HFFc6 (cell line): ENCODE results near the gene INSYN1. TPM values are rescaled to one million over a fixed set of nuclear protein-coding genes. Genes with fewer than 3 reads are reported as not detected.
A peak's percentile ranks its signal among the peaks of the same experiment; 100 is the strongest.

Experiments
- DNase-seq: peaks from one replicate; pipeline ENCODE4 v3.0.0-alpha.2; 2018
- H3K27ac Mint-ChIP-seq: 2 replicates; pipeline ENCODE4 v1.8.0; 2020; ENCODE audit warnings: mild to moderate bottlenecking, mixed read lengths
- H3K27me3 Mint-ChIP-seq: 2 replicates; pipeline ENCODE4 v1.8.0; 2021; ENCODE audit warnings: mild to moderate bottlenecking, moderate library complexity, mixed read lengths; ENCODE audit not compliant: insufficient read depth
- H3K36me3 Mint-ChIP-seq: 2 replicates; pipeline ENCODE4 v1.8.0; 2021; ENCODE audit warnings: low read depth, mixed read lengths
- H3K4me1 Mint-ChIP-seq: 2 replicates; pipeline ENCODE4 v1.8.0; 2020; ENCODE audit warnings: low read depth, mixed read lengths
- H3K4me3 Mint-ChIP-seq: 2 replicates; pipeline ENCODE4 v1.8.0; 2020; ENCODE audit warnings: mild to moderate bottlenecking, moderate library complexity, mixed read lengths
- H3K9me3 Mint-ChIP-seq: 2 replicates; pipeline ENCODE4 v1.8.0; 2020; ENCODE audit warnings: mild to moderate bottlenecking, mixed read lengths
- long read RNA-seq: library from polyadenylated mRNA; unstranded; transcript quantifications from one replicate; pipeline ENCODE4 v2.0.0, GENCODE V29; 2019
- total RNA-seq, 6 experiments: library from RNA; stranded (reverse); fragmentation: NEBNext Ultra II Directional; extraction: Animal tissue kit (Norgen Biotek cat#: 25700); gene quantifications; 2 replicates in 1 of 6; 3 replicates in 5 of 6; pipeline ENCODE4 v1.2.3, GENCODE V29; 2021
- TF ChIP-seq, protein P1 (sequence below): fragments of 200-600 bp; sonication (generic); IDR thresholded peaks from 2 replicates; pipeline ENCODE4 v1.5.0; 2021; ENCODE audit warnings: antibody characterized with exemption, mild to moderate bottlenecking

The INSYN1 gene, protein sequence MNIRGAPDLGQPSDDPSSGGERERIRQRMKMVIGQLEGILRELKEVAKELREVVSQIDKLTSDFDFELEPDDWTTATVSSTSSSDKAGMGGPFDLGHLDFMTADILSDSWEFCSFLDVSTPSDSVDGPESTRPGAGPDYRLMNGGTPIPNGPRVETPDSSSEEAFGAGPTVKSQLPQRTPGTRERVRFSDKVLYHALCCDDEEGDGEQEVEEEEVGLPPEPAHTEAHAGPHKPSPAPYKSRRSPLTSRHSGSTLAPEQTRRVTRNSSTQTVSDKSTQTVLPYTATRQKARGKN
- total RNA-seq: 1 to 10 TPM in 2 of 6 experiments, under 1 TPM in 4; 0.15 to 1.3 (median 0.28) TPM
- long read RNA-seq: 0 reads

DNA sequence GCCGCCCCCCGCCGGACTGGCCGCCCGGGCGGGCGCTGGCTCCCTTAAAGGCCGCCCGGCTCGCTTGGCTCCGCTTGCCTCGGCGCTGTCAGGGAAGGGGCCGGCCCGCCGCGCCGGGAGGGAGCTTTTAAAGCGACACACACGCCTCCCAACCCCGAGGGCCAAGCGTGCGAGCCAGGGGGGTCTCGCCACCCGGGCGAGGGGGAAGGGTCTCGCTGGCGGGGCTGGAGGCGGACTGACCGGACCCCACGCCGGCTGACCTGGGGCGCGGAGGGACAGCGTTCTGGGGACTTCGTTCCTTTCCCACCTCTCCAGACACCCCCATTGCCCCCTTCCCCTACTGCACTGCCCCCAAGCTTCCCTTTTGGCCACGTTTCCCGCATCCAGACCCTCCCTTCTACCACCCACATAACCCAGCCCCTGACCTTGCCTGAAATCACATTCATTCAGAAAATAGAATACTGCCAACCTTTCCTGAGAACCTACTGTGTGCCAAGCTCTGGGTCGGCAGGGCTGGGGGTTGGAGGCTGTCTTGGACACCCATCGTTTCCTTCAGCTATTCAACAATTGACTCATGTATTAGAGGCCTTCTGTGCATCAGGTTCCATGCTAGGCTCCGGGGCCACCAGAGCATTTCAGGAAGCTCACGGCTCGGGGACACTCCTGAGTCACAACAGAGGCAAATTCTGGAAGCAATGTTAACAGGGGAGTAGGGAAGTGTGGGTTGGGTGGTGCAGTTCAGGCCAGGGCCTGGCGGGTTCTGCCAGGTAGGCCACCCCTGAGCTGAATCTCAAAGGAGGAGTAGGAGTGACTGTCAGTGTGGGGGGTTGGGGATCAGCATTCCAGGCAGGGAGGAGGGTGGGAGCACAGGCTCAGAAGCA lies at the start of gene INSYN1:
Gene INSYN1, minus strand, starts transcription at position 102 of the 881 bp plus-strand sequence. CDS start 2,221 bp downstream, outside the sequence.
- no peaks in the 10 kb centered on the region for H3K4me1 Mint-ChIP-seq
- peaks cover 48% of the 10 kb centered on the region for H3K27me3 Mint-ChIP-seq
- no peak for DNase-seq
- no peaks in the 10 kb centered on the region for H3K36me3 Mint-ChIP-seq
- TF ChIP-seq, protein P1, sequence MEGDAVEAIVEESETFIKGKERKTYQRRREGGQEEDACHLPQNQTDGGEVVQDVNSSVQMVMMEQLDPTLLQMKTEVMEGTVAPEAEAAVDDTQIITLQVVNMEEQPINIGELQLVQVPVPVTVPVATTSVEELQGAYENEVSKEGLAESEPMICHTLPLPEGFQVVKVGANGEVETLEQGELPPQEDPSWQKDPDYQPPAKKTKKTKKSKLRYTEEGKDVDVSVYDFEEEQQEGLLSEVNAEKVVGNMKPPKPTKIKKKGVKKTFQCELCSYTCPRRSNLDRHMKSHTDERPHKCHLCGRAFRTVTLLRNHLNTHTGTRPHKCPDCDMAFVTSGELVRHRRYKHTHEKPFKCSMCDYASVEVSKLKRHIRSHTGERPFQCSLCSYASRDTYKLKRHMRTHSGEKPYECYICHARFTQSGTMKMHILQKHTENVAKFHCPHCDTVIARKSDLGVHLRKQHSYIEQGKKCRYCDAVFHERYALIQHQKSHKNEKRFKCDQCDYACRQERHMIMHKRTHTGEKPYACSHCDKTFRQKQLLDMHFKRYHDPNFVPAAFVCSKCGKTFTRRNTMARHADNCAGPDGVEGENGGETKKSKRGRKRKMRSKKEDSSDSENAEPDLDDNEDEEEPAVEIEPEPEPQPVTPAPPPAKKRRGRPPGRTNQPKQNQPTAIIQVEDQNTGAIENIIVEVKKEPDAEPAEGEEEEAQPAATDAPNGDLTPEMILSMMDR: no peak
- H3K4me3 Mint-ChIP-seq: no peak within 1 kb of the TSS
- no peaks in the 10 kb centered on the region for H3K9me3 Mint-ChIP-seq
- no peak within 1 kb of the TSS for H3K27ac Mint-ChIP-seq

DNA sequence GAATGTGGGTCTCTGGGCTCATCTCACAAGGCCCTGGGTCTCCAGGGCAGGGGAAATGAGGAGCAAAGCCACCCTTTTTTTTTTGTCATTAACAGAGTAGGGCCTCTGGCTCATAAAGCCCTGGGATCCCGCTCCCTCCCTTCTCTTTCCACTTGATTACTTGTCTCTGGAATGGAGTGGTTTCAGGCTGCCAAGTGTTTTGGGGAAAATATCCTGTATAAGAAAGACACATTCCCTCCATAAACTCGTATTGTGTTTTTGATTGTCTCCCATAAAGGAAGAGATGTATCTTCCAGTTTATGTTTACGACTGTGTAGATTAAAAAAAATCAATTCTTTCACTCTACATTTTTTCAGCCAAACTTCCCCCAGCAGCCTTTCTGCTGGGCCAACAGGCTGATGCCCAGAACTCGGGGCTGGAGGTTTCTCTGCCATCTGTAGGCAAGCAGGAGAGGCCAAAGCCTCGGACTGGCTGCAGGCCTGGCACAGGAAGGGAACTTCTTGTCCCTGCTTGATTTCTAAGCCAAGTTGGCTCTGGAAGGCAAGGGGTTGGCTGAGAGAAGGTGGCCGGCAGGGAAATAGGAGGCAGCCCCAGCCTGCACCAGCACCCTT lies 49.4 kb upstream of the INSYN1 start:
- Mint-ChIP-seq H3K4me1 (peaks cover 38% of the 10 kb centered on the region), H3K36me3 (no peaks in the 10 kb centered on the region), H3K9me3 (no peaks in the 10 kb centered on the region), H3K27me3 (no peaks in the 10 kb centered on the region; the same call in none of the 2 replicates), H3K27ac (no peak overlapping the region), H3K4me3 (no peak overlapping the region)
- DNase-seq: no peak
- TF ChIP-seq, protein P1: no peak

DNA sequence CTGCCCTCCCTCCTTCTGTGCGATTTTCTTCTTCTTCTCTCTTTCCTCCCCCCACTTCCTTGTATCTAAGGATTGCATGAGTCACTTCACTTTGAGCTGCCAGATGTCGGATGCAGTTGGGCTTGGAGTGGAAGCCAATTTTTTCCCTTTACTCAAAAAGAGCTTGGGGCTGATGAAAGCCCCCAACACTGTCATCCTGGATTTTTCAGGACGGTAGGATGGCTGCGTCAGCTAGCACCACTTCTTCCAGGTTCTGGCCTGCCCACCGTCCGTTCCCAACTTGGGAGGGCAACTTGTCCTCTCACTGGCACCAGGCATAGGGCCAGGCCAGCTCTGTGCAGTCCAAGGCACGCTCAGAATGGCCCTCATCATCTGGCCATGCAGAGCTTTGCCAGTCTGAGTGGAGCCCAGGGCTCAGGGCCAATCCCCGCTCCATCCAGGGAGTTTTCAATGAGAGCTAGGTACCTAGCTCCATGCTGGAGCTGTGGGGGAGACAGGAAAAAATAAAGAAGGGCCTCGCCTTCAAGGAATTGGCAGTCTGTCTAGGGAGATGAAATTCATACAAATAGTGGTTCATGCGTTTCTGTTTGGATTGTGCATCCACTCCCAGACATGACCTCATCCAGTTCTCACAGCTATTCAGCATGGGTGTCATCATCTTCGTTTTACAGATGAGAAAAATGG lies 47.7 kb upstream of the INSYN1 start:
- H3K27me3 Mint-ChIP-seq: no peaks in the 10 kb centered on the region; the same call in none of the 2 replicates
- H3K9me3 Mint-ChIP-seq: no peaks in the 10 kb centered on the region
- peak overlapping the region; percentile 91 for H3K27ac Mint-ChIP-seq
- no peaks in the 10 kb centered on the region for H3K36me3 Mint-ChIP-seq
- DNase-seq: peak; percentile 66
- peaks cover 38% of the 10 kb centered on the region for H3K4me1 Mint-ChIP-seq
- H3K4me3 Mint-ChIP-seq: peak overlapping the region; percentile 47
- TF ChIP-seq, protein P1: no peak

DNA sequence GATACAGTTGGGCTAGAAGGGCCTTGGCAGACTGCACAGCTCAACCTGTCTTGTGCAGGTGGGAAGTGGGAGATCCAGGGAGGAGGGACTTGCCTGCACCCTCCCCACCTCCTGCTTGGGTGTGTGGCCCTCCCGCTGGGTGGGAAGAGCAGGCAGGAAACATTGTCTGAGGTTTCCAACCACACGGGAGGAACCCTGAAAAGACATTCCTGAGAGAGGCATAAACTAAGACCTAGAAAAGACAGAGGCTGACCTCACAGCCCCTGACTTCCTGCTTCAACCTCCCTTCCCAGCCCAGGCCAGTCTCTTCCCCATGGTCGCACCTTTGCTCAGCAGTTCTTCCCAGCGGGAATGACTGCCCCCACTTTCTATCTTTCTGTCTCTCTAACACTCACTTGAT lies 46.3 kb upstream of the INSYN1 start:
- TF ChIP-seq, protein P1: no peak
- Mint-ChIP-seq H3K36me3 (no peaks in the 10 kb centered on the region), H3K4me1 (peaks cover 38% of the 10 kb centered on the region), H3K4me3 (no peak overlapping the region), H3K9me3 (no peaks in the 10 kb centered on the region), H3K27me3 (peaks cover under 1% of the 10 kb centered on the region), H3K27ac (peak overlapping the region; percentile 49; the same call in 1 of the 2 replicates)
- no peak for DNase-seq
